Hepatocyte (in vitro differentiated cells): ENCODE data around the gene GFM1.

Experiments used
- EZH2 ChIP-seq: fragments of 200-600 bp; sonication (generic); IDR thresholded peaks from 2 replicates; pipeline ENCODE4 v1.6.1; 2016; ENCODE audit warnings: antibody characterized with exemption, mild to moderate bottlenecking, borderline replicate concordance
- TF ChIP-seq, protein P1 (sequence below): fragments of 200-600 bp; sonication (generic); IDR thresholded peaks from 2 replicates; pipeline ENCODE4 v1.5.1; 2016; ENCODE audit warnings: antibody characterized with exemption, mild to moderate bottlenecking; ENCODE audit not compliant: poor library complexity

DNA sequence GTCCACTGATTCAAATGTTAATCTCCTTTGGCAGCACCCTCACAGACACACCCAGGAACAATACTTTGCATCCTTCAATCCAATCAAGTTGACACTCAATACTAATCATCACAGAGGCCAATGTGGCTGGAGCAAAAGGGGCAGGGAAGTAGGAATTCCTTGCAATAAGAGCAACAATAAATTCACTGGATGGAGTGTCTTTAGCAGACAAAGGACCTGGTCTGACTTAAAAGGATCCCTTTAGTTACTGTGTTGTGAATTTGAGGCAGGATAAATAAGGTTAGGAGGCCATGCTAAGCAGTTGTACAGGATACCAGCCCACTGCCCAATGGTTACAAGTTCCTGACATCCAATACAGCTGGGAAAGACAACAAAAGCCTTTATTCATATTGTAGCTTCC is 12.3 kb upstream of the GFM1 start:
- TF ChIP-seq, protein P1, sequence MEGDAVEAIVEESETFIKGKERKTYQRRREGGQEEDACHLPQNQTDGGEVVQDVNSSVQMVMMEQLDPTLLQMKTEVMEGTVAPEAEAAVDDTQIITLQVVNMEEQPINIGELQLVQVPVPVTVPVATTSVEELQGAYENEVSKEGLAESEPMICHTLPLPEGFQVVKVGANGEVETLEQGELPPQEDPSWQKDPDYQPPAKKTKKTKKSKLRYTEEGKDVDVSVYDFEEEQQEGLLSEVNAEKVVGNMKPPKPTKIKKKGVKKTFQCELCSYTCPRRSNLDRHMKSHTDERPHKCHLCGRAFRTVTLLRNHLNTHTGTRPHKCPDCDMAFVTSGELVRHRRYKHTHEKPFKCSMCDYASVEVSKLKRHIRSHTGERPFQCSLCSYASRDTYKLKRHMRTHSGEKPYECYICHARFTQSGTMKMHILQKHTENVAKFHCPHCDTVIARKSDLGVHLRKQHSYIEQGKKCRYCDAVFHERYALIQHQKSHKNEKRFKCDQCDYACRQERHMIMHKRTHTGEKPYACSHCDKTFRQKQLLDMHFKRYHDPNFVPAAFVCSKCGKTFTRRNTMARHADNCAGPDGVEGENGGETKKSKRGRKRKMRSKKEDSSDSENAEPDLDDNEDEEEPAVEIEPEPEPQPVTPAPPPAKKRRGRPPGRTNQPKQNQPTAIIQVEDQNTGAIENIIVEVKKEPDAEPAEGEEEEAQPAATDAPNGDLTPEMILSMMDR: no peak
- TF ChIP-seq EZH2: no peak
